Activated B cell treated with CpG ODN at 0.5 μM for 24 hours (primary cell): ENCODE data around the gene KDM5A. TPM values are rescaled to one million over a fixed set of nuclear protein-coding genes. Genes with fewer than 3 reads are reported as not detected.

ENCODE experiments used
- ATAC-seq: fragments of 200-7000 bp; cut with Tn5 transposase; one replicate; pipeline ENCODE4 v1.10.0; 2021; ENCODE audit warnings: low read depth, mild to moderate bottlenecking, moderate library complexity
- CTCF ChIA-PET: fragments of 350-600 bp; sonication (Branson Sonifier 250); formaldehyde crosslinking; loops from one replicate; lab custom pipeline; 2021; ENCODE audit warnings: antibody characterized with exemption; lab: Charles Lee
- POLR2A ChIA-PET: fragments of 350-600 bp; sonication (Branson Sonifier 250); formaldehyde crosslinking; loops from one replicate; lab custom pipeline; 2021; ENCODE audit warnings: antibody characterized with exemption; lab: Charles Lee
- DNase-seq: peaks from one replicate; pipeline ENCODE4 v3.0.0; 2022
- H3K27ac Mint-ChIP-seq: one replicate; pipeline ENCODE4 v1.8.0; 2020; ENCODE audit warnings: mixed read lengths
- H3K27me3 Mint-ChIP-seq: one replicate; pipeline ENCODE4 v1.8.0; 2021; ENCODE audit warnings: mixed read lengths
- H3K36me3 Mint-ChIP-seq: one replicate; pipeline ENCODE4 v1.8.0; 2021; ENCODE audit warnings: low read depth, mixed read lengths
- H3K4me1 Mint-ChIP-seq: one replicate; pipeline ENCODE4 v1.8.0; 2021; ENCODE audit warnings: mixed read lengths
- H3K4me3 Mint-ChIP-seq: one replicate; pipeline ENCODE4 v1.8.0; 2020; ENCODE audit warnings: mild to moderate bottlenecking, mixed read lengths
- H3K9me3 Mint-ChIP-seq: one replicate; pipeline ENCODE4 v1.8.0; 2020; ENCODE audit warnings: mixed read lengths
- intact Hi-C: fragments of 100-400 bp; cut with micrococcal nuclease; formaldehyde crosslinking; loops from one replicate; pipeline ENCODE4 v1.15.1; 2024
- total RNA-seq: library from RNA; stranded (reverse); gene quantifications from 2 replicates; pipeline ENCODE4 v1.2.3, GENCODE V29; 2022
- TF ChIP-seq, protein P1 (sequence below): fragments of 200-600 bp; IDR thresholded peaks from one replicate; pipeline ENCODE4 v1.8.0; 2022; ENCODE audit warnings: antibody characterized with exemption, mild to moderate bottlenecking

The KDM5A gene
- total RNA-seq, 1 donor from 2014 or later: 135 TPM

GRCh38 chr12:272942-273341 lies 116.2 kb downstream of the KDM5A start:
- Mint-ChIP-seq H3K9me3 (no peaks in the 10 kb centered on the region), H3K36me3 (no peaks in the 10 kb centered on the region), H3K4me1 (peaks cover 6% of the 10 kb centered on the region), H3K27ac (no peak overlapping the region), H3K27me3 (no peaks in the 10 kb centered on the region), H3K4me3 (no peak overlapping the region)
- no peak for ATAC-seq
- ChIA-PET CTCF (no interaction called here), POLR2A (no interaction called here)
- intact Hi-C loops: no loop called here
- DNase-seq: no peak
- TF ChIP-seq, protein P1, sequence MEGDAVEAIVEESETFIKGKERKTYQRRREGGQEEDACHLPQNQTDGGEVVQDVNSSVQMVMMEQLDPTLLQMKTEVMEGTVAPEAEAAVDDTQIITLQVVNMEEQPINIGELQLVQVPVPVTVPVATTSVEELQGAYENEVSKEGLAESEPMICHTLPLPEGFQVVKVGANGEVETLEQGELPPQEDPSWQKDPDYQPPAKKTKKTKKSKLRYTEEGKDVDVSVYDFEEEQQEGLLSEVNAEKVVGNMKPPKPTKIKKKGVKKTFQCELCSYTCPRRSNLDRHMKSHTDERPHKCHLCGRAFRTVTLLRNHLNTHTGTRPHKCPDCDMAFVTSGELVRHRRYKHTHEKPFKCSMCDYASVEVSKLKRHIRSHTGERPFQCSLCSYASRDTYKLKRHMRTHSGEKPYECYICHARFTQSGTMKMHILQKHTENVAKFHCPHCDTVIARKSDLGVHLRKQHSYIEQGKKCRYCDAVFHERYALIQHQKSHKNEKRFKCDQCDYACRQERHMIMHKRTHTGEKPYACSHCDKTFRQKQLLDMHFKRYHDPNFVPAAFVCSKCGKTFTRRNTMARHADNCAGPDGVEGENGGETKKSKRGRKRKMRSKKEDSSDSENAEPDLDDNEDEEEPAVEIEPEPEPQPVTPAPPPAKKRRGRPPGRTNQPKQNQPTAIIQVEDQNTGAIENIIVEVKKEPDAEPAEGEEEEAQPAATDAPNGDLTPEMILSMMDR: no peak

DNA sequence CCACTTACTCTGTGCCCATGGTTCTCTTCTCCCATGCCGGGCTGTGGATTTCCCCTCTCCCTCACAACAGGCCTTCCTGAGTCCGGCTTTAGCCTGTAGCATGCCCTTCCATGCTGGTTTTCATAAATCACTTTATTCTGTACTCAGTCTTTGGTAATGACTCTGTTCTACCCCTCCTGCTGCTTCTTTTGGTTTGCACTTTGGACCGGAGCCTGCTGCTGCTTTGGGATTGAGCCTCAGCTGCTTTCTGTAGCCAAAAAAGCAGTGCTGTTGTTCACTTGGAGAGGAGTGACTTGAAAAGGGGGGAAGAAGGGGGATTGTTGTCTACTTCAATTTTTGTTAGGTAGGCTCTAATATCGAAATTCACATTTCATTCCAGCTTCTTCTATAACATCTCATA lies 118.0 kb downstream of the KDM5A start:
- CTCF ChIA-PET: no interaction called here

DNA sequence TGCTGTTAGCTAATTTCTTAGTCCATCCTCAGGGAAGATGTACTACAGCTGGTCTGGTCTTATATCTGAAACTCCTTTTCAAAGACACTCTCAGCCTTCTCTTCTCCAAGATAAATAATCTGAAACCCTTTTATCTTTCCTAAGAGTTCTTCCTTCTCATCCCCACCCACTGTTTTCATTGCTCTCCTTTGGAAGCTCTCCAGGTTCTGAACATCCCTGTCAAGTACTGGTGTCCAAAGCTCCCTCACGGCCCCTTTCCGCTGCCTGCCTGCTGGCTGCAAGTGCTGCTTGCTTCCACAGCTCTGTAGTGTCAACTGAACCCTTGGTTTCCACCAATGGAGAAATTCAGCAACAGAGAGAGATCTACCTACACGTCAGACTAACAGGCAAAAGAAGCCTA lies 119.9 kb downstream of the KDM5A start:
- intact Hi-C loops: no loop called here
- no peaks in the 10 kb centered on the region for H3K4me1 Mint-ChIP-seq
- no peaks in the 10 kb centered on the region for H3K9me3 Mint-ChIP-seq
- H3K36me3 Mint-ChIP-seq: no peaks in the 10 kb centered on the region
- peaks cover 5% of the 10 kb centered on the region for H3K27me3 Mint-ChIP-seq
- ChIA-PET POLR2A (no interaction called here), CTCF (no interaction called here)
- H3K27ac Mint-ChIP-seq: no peak overlapping the region
- ATAC-seq (no peak), DNase-seq (no peak)
- no peak overlapping the region for H3K4me3 Mint-ChIP-seq
- TF ChIP-seq, protein P1: no peak

More for the DNA sequence above, 118.0 kb downstream of the KDM5A start:
- intact Hi-C loops: no loop called here
- H3K27ac Mint-ChIP-seq: no peak overlapping the region
- H3K27me3 Mint-ChIP-seq: no peaks in the 10 kb centered on the region
- H3K4me1 Mint-ChIP-seq: peaks cover 3% of the 10 kb centered on the region
- DNase-seq (no peak), ATAC-seq (no peak)
- H3K36me3 Mint-ChIP-seq: no peaks in the 10 kb centered on the region
- TF ChIP-seq, protein P1: no peak
- POLR2A ChIA-PET: no interaction called here
- H3K9me3 Mint-ChIP-seq: no peaks in the 10 kb centered on the region
- no peak overlapping the region for H3K4me3 Mint-ChIP-seq

GRCh38 chr12:268483-268840 lies 120.7 kb downstream of the KDM5A start:
- ChIA-PET POLR2A (no interaction called here), CTCF (no interaction called here)
- H3K36me3 Mint-ChIP-seq: no peaks in the 10 kb centered on the region
- H3K4me1 Mint-ChIP-seq: no peaks in the 10 kb centered on the region
- H3K9me3 Mint-ChIP-seq: no peaks in the 10 kb centered on the region
- ATAC-seq: no peak
- TF ChIP-seq, protein P1: no peak
- no peak for DNase-seq
- no peak overlapping the region for H3K27ac Mint-ChIP-seq
- H3K4me3 Mint-ChIP-seq: no peak overlapping the region
- intact Hi-C loops: no loop called here
- peaks cover 5% of the 10 kb centered on the region for H3K27me3 Mint-ChIP-seq

- CTCF ChIA-PET: no interaction called here
- DNase-seq (no peak), ATAC-seq (no peak)
- Mint-ChIP-seq H3K4me3 (no peak overlapping the region), H3K4me1 (no peaks in the 10 kb centered on the region), H3K36me3 (no peaks in the 10 kb centered on the region), H3K27ac (no peak overlapping the region), H3K27me3 (peaks cover 8% of the 10 kb centered on the region), H3K9me3 (no peaks in the 10 kb centered on the region)
- POLR2A ChIA-PET: no interaction called here
- intact Hi-C loops: no loop called here
- TF ChIP-seq, protein P1: no peak
Observed at GRCh38 chr12:267581-268482, 121.3 kb downstream of the KDM5A start.
